SU-DHL-6 (cell line): ENCODE data around the gene GIGYF2.

Source experiments
- EZH2phosphoT487 ChIP-seq: fragments of 200-600 bp; sonication (generic), shearing (Covaris generic); conservative IDR thresholded peaks from 2 replicates; pipeline ENCODE4 v1.6.1; 2018; ENCODE audit warnings: mild to moderate bottlenecking, antibody characterized with exemption, low read length, moderate library complexity, mixed read lengths
- TF ChIP-seq, protein P1 (sequence below): fragments of 200-600 bp; sonication (generic); IDR thresholded peaks from one replicate; pipeline ENCODE4 v1.5.1; 2017; ENCODE audit warnings: antibody characterized with exemption, mild to moderate bottlenecking, low read length, moderate library complexity; ENCODE audit not compliant: insufficient read depth, poor library complexity, severe bottlenecking

DNA sequence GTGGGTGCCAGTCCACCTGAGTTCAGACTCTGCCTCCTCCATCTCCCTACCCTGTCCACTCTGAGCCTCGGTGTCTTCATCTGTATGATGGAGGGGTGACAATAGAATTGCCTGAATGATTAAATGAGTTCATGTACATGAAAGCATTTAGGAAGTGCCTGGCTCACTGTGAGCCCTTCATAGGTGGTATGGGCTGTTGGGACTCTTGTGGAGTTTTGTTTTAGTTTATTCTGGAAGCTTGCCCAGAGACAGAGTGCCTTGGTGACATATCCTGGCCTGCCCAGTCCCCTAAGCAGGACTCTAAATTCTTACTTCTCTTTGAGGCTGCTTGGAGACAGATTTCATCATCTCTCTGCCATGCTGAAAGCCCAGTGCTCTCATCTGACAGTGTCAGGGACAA is 24.5 kb upstream of the GIGYF2 start:
- TF ChIP-seq, protein P1, sequence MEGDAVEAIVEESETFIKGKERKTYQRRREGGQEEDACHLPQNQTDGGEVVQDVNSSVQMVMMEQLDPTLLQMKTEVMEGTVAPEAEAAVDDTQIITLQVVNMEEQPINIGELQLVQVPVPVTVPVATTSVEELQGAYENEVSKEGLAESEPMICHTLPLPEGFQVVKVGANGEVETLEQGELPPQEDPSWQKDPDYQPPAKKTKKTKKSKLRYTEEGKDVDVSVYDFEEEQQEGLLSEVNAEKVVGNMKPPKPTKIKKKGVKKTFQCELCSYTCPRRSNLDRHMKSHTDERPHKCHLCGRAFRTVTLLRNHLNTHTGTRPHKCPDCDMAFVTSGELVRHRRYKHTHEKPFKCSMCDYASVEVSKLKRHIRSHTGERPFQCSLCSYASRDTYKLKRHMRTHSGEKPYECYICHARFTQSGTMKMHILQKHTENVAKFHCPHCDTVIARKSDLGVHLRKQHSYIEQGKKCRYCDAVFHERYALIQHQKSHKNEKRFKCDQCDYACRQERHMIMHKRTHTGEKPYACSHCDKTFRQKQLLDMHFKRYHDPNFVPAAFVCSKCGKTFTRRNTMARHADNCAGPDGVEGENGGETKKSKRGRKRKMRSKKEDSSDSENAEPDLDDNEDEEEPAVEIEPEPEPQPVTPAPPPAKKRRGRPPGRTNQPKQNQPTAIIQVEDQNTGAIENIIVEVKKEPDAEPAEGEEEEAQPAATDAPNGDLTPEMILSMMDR, result no peak
- no peak for TF ChIP-seq EZH2phosphoT487
